HepG2 (cell line): ENCODE results near the gene RTEL1. TPM values are rescaled to one million over a fixed set of nuclear protein-coding genes. Genes with fewer than 3 reads are reported as not detected.

Experiments
- ATF3 ChIP-seq: sonication (generic); formaldehyde crosslinking; IDR thresholded peaks from 2 replicates; pipeline ENCODE4 v1.4.0; 2020; ENCODE audit warnings: missing genetic modification reagents
- CREBL2 ChIP-seq: sonication (generic); formaldehyde crosslinking; IDR thresholded peaks from 2 replicates; pipeline ENCODE4 v1.8.1; 2023; ENCODE audit warnings: missing genetic modification reagents, mild to moderate bottlenecking, borderline replicate concordance
- CSRNP1 ChIP-seq: sonication (generic); formaldehyde crosslinking; IDR thresholded peaks from 2 replicates; pipeline ENCODE4 v1.8.1; 2023; ENCODE audit warnings: mild to moderate bottlenecking, missing genetic modification reagents
- ETS1 ChIP-seq: sonication (generic); formaldehyde crosslinking; IDR thresholded peaks from 2 replicates; pipeline ENCODE4 v1.4.0; 2020; ENCODE audit warnings: missing genetic modification reagents
- GFI1 ChIP-seq: sonication (generic); formaldehyde crosslinking; IDR thresholded peaks from 2 replicates; pipeline ENCODE4 v1.5.0; 2020; ENCODE audit warnings: missing genetic modification reagents, mild to moderate bottlenecking, borderline replicate concordance
- HMGXB4 ChIP-seq, 2 experiments: sonication (generic) in 1 of 2; formaldehyde crosslinking in 1 of 2; IDR thresholded peaks; 2 replicates each; pipeline versions ENCODE4 v1.4.0 to v1.6.1; 2018 to 2020; ENCODE audit warnings: missing genetic modification reagents in 2 of 2, borderline replicate concordance in 1 of 2, low read depth in 1 of 2, mild to moderate bottlenecking in 1 of 2, missing biosample characterization in 1 of 2
- KDM5A ChIP-seq: fragments of 200-600 bp; sonication (generic); IDR thresholded peaks from 2 replicates; pipeline ENCODE4 v1.7.0; 2018; ENCODE audit warnings: antibody characterized with exemption, mild to moderate bottlenecking, low read length, borderline replicate concordance
- KLF9 ChIP-seq: IDR thresholded peaks from 2 replicates; pipeline ENCODE4 v1.6.1; 2016; ENCODE audit warnings: low read depth
- MYPOP ChIP-seq: sonication (generic); formaldehyde crosslinking; IDR thresholded peaks from 2 replicates; pipeline ENCODE4 v1.8.1; 2023; ENCODE audit warnings: mild to moderate bottlenecking, moderate library complexity, missing genetic modification reagents
- PITX1 ChIP-seq: sonication (generic); formaldehyde crosslinking; IDR thresholded peaks from 2 replicates; pipeline ENCODE4 v1.5.1; 2020; ENCODE audit warnings: mild to moderate bottlenecking, missing genetic modification reagents
- RFX1 ChIP-seq: fragments of 450-650 bp; IDR thresholded peaks from 2 replicates; pipeline ENCODE4 v1.6.1; 2017
- SMAD1 ChIP-seq: sonication (generic); formaldehyde crosslinking; IDR thresholded peaks from 2 replicates; pipeline ENCODE4 v1.4.0; 2020; ENCODE audit warnings: missing genetic modification reagents, low read depth, mild to moderate bottlenecking, borderline replicate concordance
- SMARCC2 ChIP-seq: fragments of 450-650 bp; IDR thresholded peaks from 2 replicates; pipeline ENCODE4 v1.6.1; 2017; ENCODE audit warnings: antibody characterized with exemption, mild to moderate bottlenecking
- SP140L ChIP-seq: sonication (generic); formaldehyde crosslinking; IDR thresholded peaks from 2 replicates; pipeline ENCODE4 v1.4.0; 2020; ENCODE audit warnings: missing genetic modification reagents, borderline replicate concordance
- SYNCRIP ChIP-seq: fragments of 200-400 bp; formaldehyde crosslinking; IDR thresholded peaks from 2 replicates; pipeline ENCODE4 v1.6.1; 2018; ENCODE audit warnings: mild to moderate bottlenecking, low read depth, low read length; ENCODE audit not compliant: insufficient read depth
- ZC3H13 ChIP-seq: sonication (generic); formaldehyde crosslinking; IDR thresholded peaks from 2 replicates; pipeline ENCODE4 v1.8.1; 2023; ENCODE audit warnings: mild to moderate bottlenecking, missing genetic modification reagents, moderate library complexity
- ZC3H4 ChIP-seq: sonication (generic); formaldehyde crosslinking; IDR thresholded peaks from 2 replicates; pipeline ENCODE4 v1.4.0; 2020; ENCODE audit warnings: missing genetic modification reagents, borderline replicate concordance
- ZFP36L1 ChIP-seq: sonication (generic); formaldehyde crosslinking; IDR thresholded peaks from 2 replicates; pipeline ENCODE4 v1.8.0; 2022; ENCODE audit warnings: mild to moderate bottlenecking, missing genetic modification reagents, moderate library complexity
- ZFP90 ChIP-seq: sonication (generic); formaldehyde crosslinking; IDR thresholded peaks from 2 replicates; pipeline ENCODE4 v1.8.0; 2022; ENCODE audit warnings: missing genetic modification reagents, mild to moderate bottlenecking, inconsistent platforms, borderline replicate concordance
- ZNF282 ChIP-seq: fragments of 450-650 bp; IDR thresholded peaks from 2 replicates; pipeline ENCODE4 v1.6.1; 2018; ENCODE audit not compliant: partially characterized antibody
- ZNF354B ChIP-seq: sonication (generic); formaldehyde crosslinking; IDR thresholded peaks from 2 replicates; pipeline ENCODE4 v1.8.0; 2022; ENCODE audit warnings: mild to moderate bottlenecking, missing genetic modification reagents
- ZNF607 ChIP-seq: sonication (generic); formaldehyde crosslinking; IDR thresholded peaks from 2 replicates; pipeline ENCODE4 v1.5.1; 2020; ENCODE audit warnings: missing genetic modification reagents, mild to moderate bottlenecking, borderline replicate concordance
- polyA plus RNA-seq, 8 experiments: library from polyadenylated mRNA; depleted of rRNA in 3 of 8; stranded (reverse) in 7 of 8; unstranded in 1 of 8; fragments of >200 nt; fragmentation: Illumina TruSeq in 4 of 8; extraction: Trizol in 4 of 8; gene quantifications; 2 replicates each; pipeline versions ENCODE4 v1.2.1 to v1.2.3, GENCODE V29; 2011 to 2016; ENCODE audit warnings: low read depth in 4 of 8, missing spikeins in 1 of 8, mixed read lengths in 1 of 8; ENCODE audit not compliant: insufficient read depth in 1 of 8
- total RNA-seq, 5 experiments: library from RNA; depleted of rRNA; stranded (reverse); fragments of >200 nt; fragmentation: Illumina TruSeq; extraction: Trizol; gene quantifications; 2 replicates each; pipeline ENCODE4 v1.2.3, GENCODE V29; 2016; ENCODE audit warnings: low read depth in 1 of 5

Gene RTEL1
- total and polyA plus RNA-seq, 2 of the 13 experiments (the other 11 are each of a cell fraction or from before 2014, with no cell fraction given) = 21.8 to 36.4 TPM

GRCh38 chr20:63707558-63708300 lies 49.6 kb downstream of the RTEL1 start, which contains the start of the genes ARFRP1 and ZGPAT (continued):
- TF ChIP-seq SMAD1 = peak; percentile 96; the same call in 1 of the 2 replicates
- TF ChIP-seq ZNF354B (CRISPR knock-in tag) = peak; percentile 98
- no peak for TF ChIP-seq GFI1 (CRISPR knock-in tag)
- no peak for TF ChIP-seq SMARCC2
- TF ChIP-seq SYNCRIP = no peak
- peak; percentile 87 for TF ChIP-seq ATF3 (CRISPR knock-in tag)
- no peak for TF ChIP-seq ZNF282
- TF ChIP-seq ZFP90 (CRISPR knock-in tag) = peak; percentile 89; the same call in 1 of the 2 replicates
- TF ChIP-seq HMGXB4 (CRISPR knock-in tag; IDR thresholded peaks at IDR 0.05; ENCODE audit: borderline replicate concordance in 1 of 2, low read depth in 1 of 2) = peak; percentile 97 to 99
- TF ChIP-seq PITX1 (CRISPR knock-in tag) = no peak; the same call in 1 of the 2 replicates
- no peak for TF ChIP-seq SP140L (CRISPR knock-in tag)
- peak; percentile 85; the same call in 1 of the 2 replicates for TF ChIP-seq ZC3H4
- TF ChIP-seq CREBL2 = peak; percentile 96; the same call in 1 of the 2 replicates
- peak; percentile 74; the same call in 1 of the 2 replicates for TF ChIP-seq KLF9 (CRISPR knock-in tag)
- TF ChIP-seq ZNF607 (CRISPR knock-in tag) = peak; percentile 93
- peak; percentile 80; the same call in 1 of the 2 replicates for TF ChIP-seq MYPOP (CRISPR knock-in tag)
- TF ChIP-seq ZFP36L1 = no peak; the same call in 1 of the 2 replicates
- no peak; the same call in 1 of the 2 replicates for TF ChIP-seq RFX1
- peak; percentile 94 for TF ChIP-seq ETS1 (CRISPR knock-in tag)
- peak; percentile 65; the same call in 1 of the 2 replicates for TF ChIP-seq KDM5A
- peak; percentile 91; the same call in 1 of the 2 replicates for TF ChIP-seq ZC3H13 (CRISPR knock-in tag)
- peak; percentile 98 for TF ChIP-seq CSRNP1 (CRISPR knock-in tag)
